ENCODE data around the gene SLC1A5.

SLC1A5 gene

GRCh38 chr19:46753420-46754155 is 34.8 kb downstream of the SLC1A5 start:
- TF ChIP-seq CTCF (conservative IDR thresholded peaks at IDR 0.05; ENCODE audit: control insufficient read depth, insufficient read depth, low read depth, low read length), result peak; percentile 44
- H3K4me3 ChIP-seq (ENCODE audit: control insufficient read depth, low read depth, low read length), result no peak overlapping the region
- DNase-seq (ENCODE audit: low read depth), result peak; percentile 39

GRCh38 chr19:46748325-46749109 is 39.9 kb downstream of the SLC1A5 start:
- DNase-seq (ENCODE audit: low read depth), result peak; percentile 69
- TF ChIP-seq CTCF (conservative IDR thresholded peaks at IDR 0.05; ENCODE audit: control insufficient read depth, insufficient read depth, low read depth, low read length), result peak; percentile 87
- no peak overlapping the region for H3K4me3 ChIP-seq (ENCODE audit: control insufficient read depth, low read depth, low read length)

GRCh38 chr19:46746281-46747057 is 41.9 kb downstream of the SLC1A5 start, which contains the start of gene STRN4:
STRN4 (minus strand) TSS chr19:46746450; CDS start chr19:46746430, 20 bp downstream.
- peak within 1 kb of the TSS; percentile 89 for H3K4me3 ChIP-seq (ENCODE audit: control insufficient read depth, low read depth, low read length)
- DNase-seq (ENCODE audit: low read depth), result no peak
- TF ChIP-seq CTCF (conservative IDR thresholded peaks at IDR 0.05; ENCODE audit: control insufficient read depth, insufficient read depth, low read depth, low read length), result no peak

- no peak for DNase-seq (ENCODE audit: low read depth)
- no peak for TF ChIP-seq CTCF (conservative IDR thresholded peaks at IDR 0.05; ENCODE audit: control insufficient read depth, insufficient read depth, low read depth, low read length)
- H3K4me3 ChIP-seq (ENCODE audit: control insufficient read depth, low read depth, low read length), result peak within 1 kb of the TSS; percentile 89
Measured at GRCh38 chr19:46745521-46746280, 42.7 kb downstream of the SLC1A5 start, which contains the start of gene FKRP. FKRP (plus strand) TSS chr19:46746057; CDS start chr19:46755451, 9,394 bp downstream.

GRCh38 chr19:46745030-46745429 is 43.4 kb downstream of the SLC1A5 start:
- DNase-seq (ENCODE audit: low read depth), result no peak
- no peak for TF ChIP-seq CTCF (conservative IDR thresholded peaks at IDR 0.05; ENCODE audit: control insufficient read depth, insufficient read depth, low read depth, low read length)
- peak overlapping the region; percentile 89 for H3K4me3 ChIP-seq (ENCODE audit: control insufficient read depth, low read depth, low read length)
